Stomach smooth muscle (tissue), 2 donors: ENCODE results near the gene GBGT1.

Experiments
- H3K27ac ChIP-seq: one replicate; pipeline ENCODE4 v1.7.0; 2013; ENCODE audit warnings: mild to moderate bottlenecking, low read length, inconsistent platforms
- H3K27me3 ChIP-seq, 2 donors: one replicate each; pipeline ENCODE4 v1.7.0; 2013; ENCODE audit warnings: low read length in 2 of 2; ENCODE audit not compliant: insufficient read depth in 2 of 2, control insufficient read depth in 1 of 2
- H3K36me3 ChIP-seq, 2 donors: one replicate each; pipeline ENCODE4 v1.7.0; 2013; ENCODE audit warnings: low read length in 2 of 2; ENCODE audit not compliant: control insufficient read depth in 2 of 2, insufficient read depth in 2 of 2
- H3K4me1 ChIP-seq: one replicate; pipeline ENCODE4 v1.7.0; 2013; ENCODE audit warnings: low read length; ENCODE audit not compliant: control insufficient read depth, insufficient read depth
- H3K4me3 ChIP-seq, 2 donors: one replicate each; pipeline ENCODE4 v1.7.0; 2013; ENCODE audit warnings: low read length in 2 of 2
- H3K9ac ChIP-seq, 2 donors: one replicate each; pipeline ENCODE4 v1.7.0; 2013; ENCODE audit warnings: low read length in 2 of 2, mild to moderate bottlenecking in 1 of 2
- H3K9me3 ChIP-seq, 2 donors: one replicate each; pipeline ENCODE4 v1.7.0; 2013; ENCODE audit warnings: low read length in 2 of 2; ENCODE audit not compliant: control insufficient read depth in 2 of 2
- donor health status: healthy.
- donor health status: Pancreatic carcinoma.

The GBGT1 gene

GRCh38 chr9:133117271-133118178, 46.2 kb downstream of the GBGT1 start:
- H3K27me3 ChIP-seq: no peaks in the 10 kb centered on the region
- no peaks in the 10 kb centered on the region for H3K9me3 ChIP-seq
- no peak overlapping the region for H3K4me3 ChIP-seq
- peaks cover 86% of the 10 kb centered on the region for H3K4me1 ChIP-seq
- H3K27ac ChIP-seq: peak overlapping the region; percentile 64
- H3K9ac ChIP-seq: peak overlapping the region in 1 of 2 donors; percentile 13
- H3K36me3 ChIP-seq: no peaks in the 10 kb centered on the region

- H3K4me1 ChIP-seq: peaks cover 89% of the 10 kb centered on the region
- no peaks in the 10 kb centered on the region for H3K9me3 ChIP-seq
- no peak overlapping the region for H3K4me3 ChIP-seq
- no peaks in the 10 kb centered on the region for H3K36me3 ChIP-seq
- H3K27me3 ChIP-seq: no peaks in the 10 kb centered on the region
- peak overlapping the region in 1 of 2 donors; percentile 21 for H3K9ac ChIP-seq
- H3K27ac ChIP-seq: no peak overlapping the region
These were observed 47.1 kb downstream of the GBGT1 start for GRCh38 chr9:133116346-133117231.

DNA sequence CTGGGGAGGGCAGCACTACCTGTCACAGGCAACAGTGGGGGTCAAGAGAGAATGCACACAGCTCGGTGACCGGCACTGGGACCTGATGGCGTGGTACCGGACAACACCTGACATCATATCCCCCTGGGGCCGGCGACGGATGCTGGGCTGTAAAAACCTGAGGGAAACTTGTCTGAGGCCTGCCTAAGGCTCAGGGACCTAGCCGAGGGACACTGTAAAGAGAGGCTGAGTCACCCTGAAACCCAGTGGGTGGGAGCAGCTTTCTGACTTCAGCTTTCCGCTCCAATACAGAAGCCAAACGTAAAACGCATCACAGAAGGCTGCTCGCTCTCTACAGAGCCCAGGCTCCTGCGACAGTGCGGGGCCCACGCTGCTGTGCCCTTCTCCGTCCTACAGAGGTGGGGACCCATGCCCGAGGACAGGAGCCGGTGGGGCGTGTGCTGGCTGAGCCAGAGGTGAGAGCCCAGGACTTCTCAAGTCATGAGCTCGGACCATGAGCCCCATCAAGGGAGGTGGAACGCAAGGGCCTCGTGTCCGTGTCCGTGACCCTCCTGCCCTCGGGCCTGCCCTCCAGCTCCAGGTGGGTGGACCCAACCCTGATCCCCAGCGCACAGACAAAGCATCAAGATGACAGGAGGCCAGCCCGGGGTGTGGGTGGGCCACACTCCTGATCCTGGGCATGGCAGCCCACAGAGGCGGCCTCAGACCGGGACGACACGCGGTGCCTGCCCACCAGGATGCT, 47.9 kb downstream of the GBGT1 start:
- H3K4me3 ChIP-seq: no peak overlapping the region
- H3K9me3 ChIP-seq: no peaks in the 10 kb centered on the region
- no peaks in the 10 kb centered on the region for H3K27me3 ChIP-seq
- H3K36me3 ChIP-seq: no peaks in the 10 kb centered on the region
- H3K9ac ChIP-seq: peak overlapping the region in 1 of 2 donors; percentile 9
- peak overlapping the region; percentile 71 for H3K27ac ChIP-seq
- peaks cover 86% of the 10 kb centered on the region for H3K4me1 ChIP-seq

- peak overlapping the region; percentile 71 for H3K27ac ChIP-seq
- no peaks in the 10 kb centered on the region for H3K27me3 ChIP-seq
- peaks cover 2 to 3% of the 10 kb centered on the region in 2 donors for H3K36me3 ChIP-seq
- peaks cover 81% of the 10 kb centered on the region for H3K4me1 ChIP-seq
- peak overlapping the region; percentile 53 to 62 for H3K9ac ChIP-seq
- H3K4me3 ChIP-seq: peak overlapping the region in 1 of 2 donors; percentile 22
- H3K9me3 ChIP-seq: no peaks in the 10 kb centered on the region
These were observed 48.7 kb downstream of the GBGT1 start for GRCh38 chr9:133114886-133115603.

- Histone ChIP-seq H3K9ac (peak overlapping the region; percentile 53 to 62), H3K4me3 (peak overlapping the region; percentile 29 to 58), H3K9me3 (no peaks in the 10 kb centered on the region), H3K36me3 (peaks cover 5 to 8% of the 10 kb centered on the region in 2 donors), H3K27me3 (no peaks in the 10 kb centered on the region), H3K27ac (peak overlapping the region; percentile 71), H3K4me1 (peaks cover 72% of the 10 kb centered on the region)
These were observed 49.5 kb downstream of the GBGT1 start for GRCh38 chr9:133113949-133114885.

GRCh38 chr9:133113163-133113948, 50.4 kb downstream of the GBGT1 start:
- H3K27me3 ChIP-seq: no peaks in the 10 kb centered on the region
- H3K9ac ChIP-seq: peak overlapping the region; percentile 53 to 62
- H3K4me3 ChIP-seq: peak overlapping the region in 1 of 2 donors; percentile 58
- H3K36me3 ChIP-seq: peaks cover 9 to 15% of the 10 kb centered on the region in 2 donors
- H3K9me3 ChIP-seq: no peaks in the 10 kb centered on the region
- H3K4me1 ChIP-seq: peaks cover 64% of the 10 kb centered on the region
- peak overlapping the region; percentile 71 for H3K27ac ChIP-seq

DNA sequence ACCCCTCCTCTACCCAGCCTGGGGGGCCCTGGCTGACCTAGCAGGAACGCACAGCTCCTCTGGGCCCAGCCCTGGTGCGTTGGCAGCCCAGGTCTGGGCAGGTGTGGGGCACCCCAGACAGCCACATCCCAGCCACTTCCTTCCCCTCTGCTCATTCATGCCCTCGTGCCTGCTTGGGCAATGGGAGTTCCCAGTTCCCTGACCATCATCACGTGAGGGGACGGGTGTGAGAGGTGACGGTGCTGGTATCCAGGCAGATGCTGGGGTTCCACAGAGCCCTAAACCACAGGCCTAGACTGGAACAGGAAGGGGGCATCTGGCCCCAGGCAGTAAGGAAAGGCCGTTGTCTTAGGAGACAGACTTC, 51.1 kb downstream of the GBGT1 start:
- Histone ChIP-seq H3K4me1 (peaks cover 57% of the 10 kb centered on the region), H3K9ac (peak overlapping the region in 1 of 2 donors; percentile 55), H3K36me3 (peaks cover 16 to 23% of the 10 kb centered on the region in 2 donors), H3K4me3 (peak overlapping the region in 1 of 2 donors; percentile 15), H3K9me3 (no peaks in the 10 kb centered on the region), H3K27ac (peak overlapping the region; percentile 71), H3K27me3 (no peaks in the 10 kb centered on the region)

DNA sequence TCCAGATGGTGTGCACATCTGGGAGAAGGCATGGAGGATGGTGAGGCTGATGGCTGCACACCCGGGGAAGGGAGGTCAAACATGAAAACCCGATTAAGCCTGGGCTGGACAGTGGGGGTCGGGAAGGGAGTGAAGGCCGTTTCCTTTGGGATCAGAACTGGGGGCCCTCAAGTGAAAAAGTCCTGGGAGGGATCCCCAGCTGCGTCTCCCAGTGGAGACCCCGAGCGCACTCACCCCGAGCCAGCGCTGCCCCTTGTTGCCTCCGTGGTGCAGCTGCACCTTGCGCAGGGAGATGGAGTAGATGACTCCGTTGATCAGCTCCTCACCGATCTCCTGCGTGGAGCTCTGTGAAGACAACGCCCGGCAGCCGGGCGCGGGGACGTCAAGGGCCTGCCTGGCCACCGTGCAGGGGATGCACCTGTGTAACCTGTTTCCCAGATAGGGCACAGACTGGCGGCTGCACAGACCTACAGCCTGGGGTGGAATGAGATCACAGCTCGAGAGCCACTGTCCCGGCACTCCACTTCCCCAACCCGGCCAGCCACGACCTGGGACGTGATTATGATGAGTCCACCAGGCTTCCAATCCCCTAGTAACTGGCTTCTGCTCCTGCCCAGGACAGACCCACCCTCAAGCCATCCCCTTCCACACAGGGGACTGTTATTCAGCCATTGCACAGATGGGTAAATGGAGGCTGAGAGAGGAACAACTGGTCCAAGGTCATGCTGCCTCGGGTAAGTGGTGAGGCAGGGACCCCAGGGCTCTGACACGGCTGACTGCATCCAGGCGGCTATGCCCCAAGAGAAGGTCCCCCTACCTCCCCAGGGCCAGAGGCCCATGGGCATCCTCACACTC, 51.7 kb downstream of the GBGT1 start:
- H3K4me1 ChIP-seq: peaks cover 51% of the 10 kb centered on the region
- H3K4me3 ChIP-seq: no peak overlapping the region
- peaks cover 22 to 29% of the 10 kb centered on the region in 2 donors for H3K36me3 ChIP-seq
- no peaks in the 10 kb centered on the region for H3K9me3 ChIP-seq
- H3K9ac ChIP-seq: no peak overlapping the region
- H3K27me3 ChIP-seq: no peaks in the 10 kb centered on the region
- peak overlapping the region; percentile 71 for H3K27ac ChIP-seq
